Measurements from ENCODE around the gene BCAP31. TPM values are rescaled to one million over a fixed set of nuclear protein-coding genes. Genes with fewer than 3 reads are reported as not detected.
A peak's percentile ranks its signal among the peaks of the same experiment; 100 is the strongest.

Gene BCAP31
- total RNA-seq, 4 donors from 2014 or later, result 99.0 to 126 (median 114) TPM

- 90 to 99% methylated on average over 7 to 17 of the region's 18 CpGs for WGBS, 2 donors
- no peak overlapping the region for H3K4me3 ChIP-seq
- no peak for DNase-seq (ENCODE audit: low spot score in 2 of 2)
- peaks cover 0 to 12% (median 0%) of the 10 kb centered on the region in 4 donors for H3K4me1 ChIP-seq
- H3K36me3 ChIP-seq, result peaks cover 0 to 29% (median 0%) of the 10 kb centered on the region in 3 donors
- no peak overlapping the region for H3K27ac ChIP-seq
- no peaks in the 10 kb centered on the region for H3K9me3 ChIP-seq
- no peak for TF ChIP-seq CTCF (IDR thresholded peaks at IDR 0.05)
- TF ChIP-seq POLR2A (IDR thresholded peaks at IDR 0.05), result no peak
- TF ChIP-seq EP300 (IDR thresholded peaks at IDR 0.05), result no peak
- H3K27me3 ChIP-seq, result no peaks in the 10 kb centered on the region
Measured at GRCh38 chrX:153704021-153704526, 20.1 kb downstream of the BCAP31 start.

- no peak for TF ChIP-seq EP300 (IDR thresholded peaks at IDR 0.05)
- TF ChIP-seq POLR2A (IDR thresholded peaks at IDR 0.05), result no peak
- TF ChIP-seq CTCF (IDR thresholded peaks at IDR 0.05), result no peak
- H3K4me1 ChIP-seq, result peaks cover 0 to 9% (median 0%) of the 10 kb centered on the region in 4 donors
- no peak overlapping the region for H3K4me3 ChIP-seq
- H3K9me3 ChIP-seq, result no peaks in the 10 kb centered on the region
- H3K27me3 ChIP-seq, result no peaks in the 10 kb centered on the region
- peaks cover 0 to 29% (median 0%) of the 10 kb centered on the region in 3 donors for H3K36me3 ChIP-seq
- no peak overlapping the region for H3K27ac ChIP-seq
- DNase-seq (ENCODE audit: low spot score in 2 of 2), result no peak
- 33 to 77% methylated on average over 1 to 10 of the region's 16 CpGs for WGBS, 2 donors
Measured at GRCh38 chrX:153703036-153703370, 21.2 kb downstream of the BCAP31 start.

GRCh38 chrX:153702336-153703035 is 21.7 kb downstream of the BCAP31 start:
- Histone ChIP-seq H3K4me3 (no peak overlapping the region), H3K27ac (no peak overlapping the region), H3K36me3 (peaks cover 0 to 31% (median 0%) of the 10 kb centered on the region in 3 donors), H3K27me3 (no peaks in the 10 kb centered on the region), H3K9me3 (no peaks in the 10 kb centered on the region), H3K4me1 (peaks cover 0 to 7% (median 0%) of the 10 kb centered on the region in 4 donors)
- 50 to 77% methylated on average over 6 to 23 of the region's 23 CpGs for WGBS, 2 donors
- no peak for DNase-seq (ENCODE audit: low spot score in 2 of 2)
- TF ChIP-seq POLR2A (IDR thresholded peaks at IDR 0.05) (no peak), EP300 (IDR thresholded peaks at IDR 0.05) (no peak), CTCF (IDR thresholded peaks at IDR 0.05) (no peak)

- WGBS, 2 donors, result 95 to 100% methylated on average over 2 to 12 of the region's 12 CpGs
- Histone ChIP-seq H3K9me3 (no peaks in the 10 kb centered on the region), H3K4me3 (no peak overlapping the region), H3K4me1 (peaks cover 0 to 7% (median 0%) of the 10 kb centered on the region in 4 donors), H3K27ac (no peak overlapping the region), H3K27me3 (no peaks in the 10 kb centered on the region), H3K36me3 (peaks cover 0 to 38% (median 0%) of the 10 kb centered on the region in 3 donors)
- DNase-seq (ENCODE audit: low spot score in 2 of 2), result no peak
- TF ChIP-seq EP300 (IDR thresholded peaks at IDR 0.05) (no peak), CTCF (IDR thresholded peaks at IDR 0.05) (no peak)
Measured at GRCh38 chrX:153701706-153702105, 22.5 kb downstream of the BCAP31 start.

GRCh38 chrX:153700967-153701366 is 23.2 kb downstream of the BCAP31 start:
- no peaks in the 10 kb centered on the region for H3K9me3 ChIP-seq
- peaks cover 0 to 40% (median 0%) of the 10 kb centered on the region in 3 donors for H3K36me3 ChIP-seq
- no peaks in the 10 kb centered on the region for H3K27me3 ChIP-seq
- H3K4me1 ChIP-seq, result peaks cover 0 to 7% (median 0%) of the 10 kb centered on the region in 4 donors
- 65 to 80% methylated on average over 1 to 6 of the region's 6 CpGs for WGBS, 2 donors
- peak overlapping the region in 1 of 4 donors; percentile 45 for H3K27ac ChIP-seq
- TF ChIP-seq POLR2A (IDR thresholded peaks at IDR 0.05) (no peak), CTCF (IDR thresholded peaks at IDR 0.05) (no peak), EP300 (IDR thresholded peaks at IDR 0.05) (no peak)
- H3K4me3 ChIP-seq, result no peak overlapping the region
- DNase-seq (ENCODE audit: low spot score in 2 of 2), result no peak

All from tibial nerve (tissue), 4 donors.